OCI-LY7 (cell line): Measurements from ENCODE around the gene INTS1.

ENCODE experiments used
- EZH2phosphoT487 ChIP-seq: fragments of 200-600 bp; sonication (generic); IDR thresholded peaks from 2 replicates; pipeline ENCODE4 v1.6.1; 2018; ENCODE audit warnings: low read depth, borderline replicate concordance, mild to moderate bottlenecking, mixed run types, antibody characterized with exemption, low read length, moderate library complexity, mixed read lengths
- TF ChIP-seq, protein P1 (sequence below): fragments of 200-600 bp; sonication (generic); conservative IDR thresholded peaks from 2 replicates; pipeline ENCODE4 v1.5.1; 2014; ENCODE audit warnings: mild to moderate bottlenecking, antibody characterized with exemption, low read length, moderate library complexity, mixed read lengths

DNA sequence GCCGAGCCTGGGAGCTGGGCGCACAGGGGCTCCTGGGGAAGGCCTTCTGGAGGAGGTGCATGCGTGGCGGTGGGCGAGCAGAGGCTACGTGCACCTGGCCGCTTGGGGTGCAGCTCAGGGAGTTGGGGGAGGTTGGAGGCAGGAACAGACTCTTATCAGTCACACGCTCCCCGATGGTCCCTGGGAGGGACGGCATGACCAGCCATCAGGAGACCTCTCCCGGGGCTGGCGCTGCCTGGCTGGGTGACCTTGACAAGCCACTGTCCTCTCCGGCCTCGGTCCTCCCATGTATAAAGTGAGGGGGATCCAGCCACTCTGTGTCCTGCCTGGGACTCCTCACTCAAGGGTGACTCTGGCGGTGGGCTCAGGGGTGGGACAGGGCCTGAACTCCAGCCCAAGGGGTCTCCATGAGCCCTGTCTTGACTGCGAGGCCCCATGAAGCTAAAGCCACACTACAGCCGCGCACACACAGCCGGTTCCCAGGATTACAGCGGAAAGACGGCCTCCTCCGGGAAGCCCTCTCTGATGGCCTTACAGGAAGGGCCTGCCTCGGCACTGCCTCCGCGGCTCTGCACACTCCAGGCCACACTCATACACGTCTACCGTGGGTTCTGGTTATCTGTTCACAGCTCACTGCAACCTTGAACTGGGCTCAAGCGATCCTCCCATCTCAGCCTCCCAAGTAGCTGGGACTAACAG, 49.5 kb upstream of the INTS1 start:
- TF ChIP-seq, protein P1, sequence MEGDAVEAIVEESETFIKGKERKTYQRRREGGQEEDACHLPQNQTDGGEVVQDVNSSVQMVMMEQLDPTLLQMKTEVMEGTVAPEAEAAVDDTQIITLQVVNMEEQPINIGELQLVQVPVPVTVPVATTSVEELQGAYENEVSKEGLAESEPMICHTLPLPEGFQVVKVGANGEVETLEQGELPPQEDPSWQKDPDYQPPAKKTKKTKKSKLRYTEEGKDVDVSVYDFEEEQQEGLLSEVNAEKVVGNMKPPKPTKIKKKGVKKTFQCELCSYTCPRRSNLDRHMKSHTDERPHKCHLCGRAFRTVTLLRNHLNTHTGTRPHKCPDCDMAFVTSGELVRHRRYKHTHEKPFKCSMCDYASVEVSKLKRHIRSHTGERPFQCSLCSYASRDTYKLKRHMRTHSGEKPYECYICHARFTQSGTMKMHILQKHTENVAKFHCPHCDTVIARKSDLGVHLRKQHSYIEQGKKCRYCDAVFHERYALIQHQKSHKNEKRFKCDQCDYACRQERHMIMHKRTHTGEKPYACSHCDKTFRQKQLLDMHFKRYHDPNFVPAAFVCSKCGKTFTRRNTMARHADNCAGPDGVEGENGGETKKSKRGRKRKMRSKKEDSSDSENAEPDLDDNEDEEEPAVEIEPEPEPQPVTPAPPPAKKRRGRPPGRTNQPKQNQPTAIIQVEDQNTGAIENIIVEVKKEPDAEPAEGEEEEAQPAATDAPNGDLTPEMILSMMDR = no peak
- no peak for TF ChIP-seq EZH2phosphoT487
